Activated CD4-positive, alpha-beta T cell treated with anti-CD3 and anti-CD28 coated beads, Interleukin-2, Interleukin-6, amounts not matched to agents 100 ng/mL and 50 ng/mL, durations not matched to agents 16 hours and 8 hours (primary cell): ENCODE results near the gene KCNJ11.
"Not testable (repeated sequence)": the region's sequence is repeated elsewhere in the genome, so short reads cannot be mapped to it uniquely, and the experiment has no call there.

Source experiments
- DNase-seq: peaks from one replicate; pipeline ENCODE4 v3.0.0-alpha.2; 2020

KCNJ11 gene

GRCh38 chr11:17388609-17389210 lies at the start of gene KCNJ11:
Gene KCNJ11, minus strand, starts transcription at chr11:17388659. Its CDS starts 568 bp downstream, at chr11:17388091.
- DNase-seq: no peak

- DNase-seq: no peak
These were observed 48.9 kb upstream of the KCNJ11 start for GRCh38 chr11:17437366-17437765.

- DNase-seq: no peak
These were observed 45.6 kb upstream of the KCNJ11 start for GRCh38 chr11:17434108-17434507.

- no peak for DNase-seq
These were observed 43.5 kb upstream of the KCNJ11 start for GRCh38 chr11:17432002-17432401.

- DNase-seq: no peak
These were observed 42.7 kb upstream of the KCNJ11 start for GRCh38 chr11:17431139-17431538.

- DNase-seq: no peak
These were observed 42.2 kb upstream of the KCNJ11 start for GRCh38 chr11:17430616-17431015.

GRCh38 chr11:17428925-17429324 lies 40.5 kb upstream of the KCNJ11 start:
- no peak for DNase-seq

- no peak for DNase-seq
These were observed 39.8 kb upstream of the KCNJ11 start for GRCh38 chr11:17428261-17428660.

- DNase-seq: not testable (repeated sequence)
These were observed 37.8 kb upstream of the KCNJ11 start for GRCh38 chr11:17426233-17426632.

- no peak for DNase-seq
These were observed 35.3 kb upstream of the KCNJ11 start for GRCh38 chr11:17423533-17424310.

GRCh38 chr11:17421781-17422180 lies 33.3 kb upstream of the KCNJ11 start:
- DNase-seq: no peak

GRCh38 chr11:17418444-17419081 lies 30.1 kb upstream of the KCNJ11 start:
- DNase-seq: no peak

GRCh38 chr11:17416492-17416891 lies 28.0 kb upstream of the KCNJ11 start:
- no peak for DNase-seq

GRCh38 chr11:17415523-17416104 lies 27.2 kb upstream of the KCNJ11 start:
- DNase-seq: no peak

GRCh38 chr11:17414992-17415391 lies 26.5 kb upstream of the KCNJ11 start:
- no peak for DNase-seq

- DNase-seq: no peak
These were observed 25.9 kb upstream of the KCNJ11 start for GRCh38 chr11:17414317-17414737.

- no peak for DNase-seq
These were observed 25.2 kb upstream of the KCNJ11 start for GRCh38 chr11:17413414-17414316.

GRCh38 chr11:17412488-17413180 lies 24.2 kb upstream of the KCNJ11 start:
- DNase-seq: no peak

- DNase-seq: no peak
These were observed 23.0 kb upstream of the KCNJ11 start for GRCh38 chr11:17411418-17411817.

GRCh38 chr11:17410606-17411379 lies 22.3 kb upstream of the KCNJ11 start:
- no peak for DNase-seq

GRCh38 chr11:17408641-17409040 lies 20.2 kb upstream of the KCNJ11 start:
- DNase-seq: no peak
